Muscle of arm (tissue), 12 donors: Measurements from ENCODE around the gene CRYBG3. TPM values are rescaled to one million over a fixed set of nuclear protein-coding genes. Genes with fewer than 3 reads are reported as not detected.
A peak's percentile ranks its signal among the peaks of the same experiment; 100 is the strongest.
"Not testable (repeated sequence)": the region's sequence is repeated elsewhere in the genome, so short reads cannot be mapped to it uniquely, and the experiment has no call there.

ENCODE experiments used
- DNase-seq: peaks from one replicate; pipeline ENCODE4 v3.0.0-alpha.2; 2013
- polyA plus RNA-seq, 12 donors: library from polyadenylated mRNA; unstranded; fragments of 120-200 nt; gene quantifications; one replicate each; pipeline ENCODE4 v1.2.1, GENCODE V29; 2013; ENCODE audit not compliant: insufficient read length in 12 of 12

The CRYBG3 gene
- polyA plus RNA-seq, 12 donors: 20.0 to 32.6 (median 26.3) TPM; not detected in 1

DNA sequence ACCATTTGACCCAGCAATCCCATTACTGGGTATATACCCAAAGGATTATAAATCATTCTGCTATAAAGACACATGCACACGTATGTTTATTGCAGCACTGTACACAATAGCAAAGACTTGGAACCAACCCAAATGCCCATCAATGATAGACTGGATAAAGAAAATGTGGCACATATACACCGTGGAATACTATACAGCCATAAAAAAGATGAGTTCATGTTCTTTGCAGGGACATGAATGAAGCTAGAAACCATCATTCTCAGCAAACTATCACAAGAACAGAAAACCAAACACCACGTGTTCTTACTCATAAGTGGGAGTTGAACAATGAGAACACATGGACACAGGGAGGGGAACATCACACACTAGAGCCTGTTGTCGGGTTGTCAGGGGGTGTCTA lies 11.4 kb downstream of the CRYBG3 start:
- not testable (repeated sequence) for DNase-seq

DNA sequence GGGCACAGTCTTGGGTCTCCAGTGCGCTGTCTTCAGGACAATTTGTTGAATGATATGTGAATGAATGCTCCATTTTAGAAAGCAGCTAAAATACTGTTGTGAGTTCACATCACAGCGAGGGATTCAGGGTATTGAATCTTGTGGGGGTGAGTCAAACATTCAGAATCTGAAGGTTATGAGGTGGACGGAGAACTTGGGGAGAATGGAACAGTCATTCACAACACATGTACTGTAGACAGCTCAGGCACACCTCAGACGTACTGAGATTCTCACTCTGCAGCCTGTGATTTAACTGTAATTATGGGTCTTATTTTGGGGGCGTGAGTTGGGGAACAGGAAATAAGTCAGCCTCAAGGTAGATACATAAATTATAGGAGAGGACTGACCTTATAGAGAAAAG lies 13.9 kb downstream of the CRYBG3 start:
- no peak for DNase-seq

DNA sequence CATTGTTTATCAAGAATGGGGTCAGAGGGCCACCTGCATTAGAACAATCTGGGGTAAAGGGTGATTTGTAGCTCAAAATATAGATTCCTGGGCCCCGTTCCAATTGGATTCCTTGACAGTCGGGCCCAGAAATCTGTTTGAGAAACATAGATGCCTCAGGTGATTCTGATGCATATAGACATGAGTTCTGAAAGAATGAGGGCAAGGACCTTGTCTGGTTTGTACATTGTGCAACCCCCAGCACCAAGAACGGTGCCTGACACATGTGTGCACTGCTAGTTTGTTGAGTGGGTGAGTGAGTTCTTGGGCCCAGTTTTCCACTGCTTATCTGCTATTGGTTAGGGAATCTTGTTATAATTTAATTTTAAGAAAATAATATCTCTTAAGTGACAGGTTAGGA lies 16.6 kb downstream of the CRYBG3 start:
- no peak for DNase-seq

DNA sequence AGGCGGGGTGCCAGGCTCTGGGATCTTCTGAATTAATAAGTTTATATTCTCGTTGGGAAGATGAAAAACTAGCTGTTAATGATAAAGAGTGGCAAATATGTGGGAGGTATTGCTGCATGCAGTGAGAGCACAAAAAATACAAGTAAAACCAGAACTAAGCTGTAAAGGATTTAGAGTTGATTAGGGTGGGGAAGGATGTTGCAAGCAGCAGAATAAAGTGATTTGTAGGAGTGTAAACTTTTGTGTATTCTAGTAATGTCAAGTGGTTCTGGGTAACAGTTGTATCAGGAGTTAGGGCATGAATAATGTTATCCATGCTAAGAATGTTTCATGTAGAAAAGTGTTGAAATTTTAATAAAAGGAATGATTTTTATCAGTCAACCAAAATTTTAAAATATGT lies 18.1 kb downstream of the CRYBG3 start:
- DNase-seq: no peak

DNA sequence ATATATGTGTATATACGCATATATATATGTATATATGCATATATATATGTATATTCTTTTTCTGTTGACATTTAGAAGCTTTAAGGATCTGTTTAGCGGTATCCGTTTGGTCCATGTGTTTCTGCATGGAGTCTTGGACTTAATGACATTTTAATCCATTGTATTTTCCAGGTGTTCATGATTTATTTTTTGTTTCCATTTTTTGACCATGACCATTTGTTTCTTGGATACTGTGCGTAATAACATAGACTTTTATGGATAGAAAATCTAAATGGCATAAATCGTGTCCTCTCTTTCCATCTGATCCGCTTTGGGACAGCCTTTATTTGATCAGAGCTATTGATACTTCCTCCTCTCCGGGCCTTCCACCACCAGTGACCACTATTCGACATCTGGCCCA lies 19.5 kb downstream of the CRYBG3 start:
- DNase-seq: no peak

DNA sequence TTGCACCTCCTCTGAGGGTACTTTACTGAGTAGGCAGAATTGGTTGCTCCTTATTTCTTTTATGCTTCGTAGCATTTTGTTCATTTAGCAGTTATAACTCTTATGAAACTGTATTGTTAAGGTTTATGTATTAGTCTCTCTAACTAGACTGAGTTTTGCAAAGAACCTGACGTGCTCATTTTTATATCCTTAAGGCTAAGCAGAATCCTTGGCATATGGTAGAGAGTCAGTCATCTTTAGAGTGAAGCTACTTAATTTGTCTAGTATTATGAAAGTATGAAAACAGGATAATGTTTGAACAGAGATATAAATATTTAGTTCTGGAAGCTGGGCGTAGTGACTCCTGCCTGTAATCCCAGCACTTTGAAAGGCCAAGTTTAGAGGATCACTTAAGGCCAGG lies 20.1 kb downstream of the CRYBG3 start:
- no peak for DNase-seq

DNA sequence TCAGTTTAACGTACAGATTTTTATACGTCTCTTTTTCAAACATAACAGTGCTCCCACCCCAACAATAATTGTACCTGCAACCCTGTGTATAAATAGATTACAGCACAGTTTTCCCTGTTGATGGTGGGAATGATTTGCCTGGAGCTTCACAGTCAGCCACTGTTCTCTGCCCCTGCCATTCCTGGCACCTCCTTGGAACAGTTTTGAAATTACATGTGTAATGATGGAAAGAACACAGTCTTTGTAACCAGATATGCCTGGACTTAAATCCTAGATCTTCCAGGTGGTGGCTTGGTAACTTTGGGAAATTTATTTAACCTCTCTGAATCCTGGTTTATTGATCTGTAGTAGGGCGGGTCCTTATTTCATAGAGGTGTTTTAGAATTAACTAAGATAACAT lies 27.0 kb downstream of the CRYBG3 start:
- no peak for DNase-seq

DNA sequence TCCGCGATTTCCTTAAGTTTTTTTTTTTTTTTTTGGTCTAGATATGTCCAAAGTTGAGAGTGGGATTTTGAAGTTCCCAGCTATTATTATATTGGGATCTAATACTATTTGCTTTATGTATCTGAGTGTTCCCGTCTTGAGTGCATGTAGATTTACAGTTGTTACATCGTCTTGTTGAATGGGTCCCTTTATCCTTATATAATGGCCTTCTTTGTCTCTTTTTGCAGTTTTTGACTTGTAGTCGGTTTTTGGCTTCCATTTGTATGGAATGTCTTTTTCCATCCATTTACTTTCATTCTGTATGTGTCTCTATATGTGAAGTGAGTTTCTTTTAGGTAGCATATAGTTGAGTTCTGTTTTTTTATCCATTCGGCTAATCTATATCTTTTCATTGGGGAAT lies 35.6 kb downstream of the CRYBG3 start:
- no peak for DNase-seq

DNA sequence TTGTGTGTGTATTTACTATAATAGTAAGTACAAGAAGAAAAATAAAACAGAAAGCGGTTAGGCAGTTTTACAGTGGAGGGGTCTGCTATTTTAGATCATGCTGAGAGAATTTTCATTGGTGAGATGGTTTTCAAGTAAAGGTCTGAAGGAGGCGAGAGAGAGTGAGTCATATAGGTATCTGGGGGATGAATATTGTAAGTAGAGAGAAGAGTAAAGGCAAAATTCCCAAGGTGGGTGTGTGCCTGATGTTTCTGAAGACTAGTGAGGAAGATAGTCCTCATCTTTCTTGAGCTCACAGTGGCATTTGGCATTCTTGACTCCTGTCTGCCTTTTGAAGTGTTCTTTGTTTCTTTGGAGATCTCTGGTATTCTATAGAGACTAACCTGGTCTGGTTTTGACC lies 38.6 kb downstream of the CRYBG3 start:
- no peak for DNase-seq

DNA sequence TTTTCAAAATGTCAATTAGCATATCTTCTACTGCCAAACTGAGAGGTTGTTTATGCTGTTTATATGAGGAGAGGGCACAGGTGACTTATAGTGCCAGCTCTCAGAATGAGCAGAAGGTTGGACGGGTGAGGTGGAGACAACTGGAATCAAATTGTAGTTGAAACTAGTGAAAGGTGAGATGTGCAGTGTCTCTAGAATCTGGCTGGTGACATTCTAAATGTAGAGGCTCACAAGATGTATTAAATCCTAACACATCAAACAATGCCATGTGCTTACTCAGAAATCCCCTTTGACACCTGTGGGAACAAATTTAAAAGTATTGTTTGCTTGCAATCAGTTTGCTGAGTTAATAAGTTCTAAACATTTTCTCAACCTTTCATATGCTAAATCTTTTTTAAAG lies 40.8 kb downstream of the CRYBG3 start:
- DNase-seq: no peak

DNA sequence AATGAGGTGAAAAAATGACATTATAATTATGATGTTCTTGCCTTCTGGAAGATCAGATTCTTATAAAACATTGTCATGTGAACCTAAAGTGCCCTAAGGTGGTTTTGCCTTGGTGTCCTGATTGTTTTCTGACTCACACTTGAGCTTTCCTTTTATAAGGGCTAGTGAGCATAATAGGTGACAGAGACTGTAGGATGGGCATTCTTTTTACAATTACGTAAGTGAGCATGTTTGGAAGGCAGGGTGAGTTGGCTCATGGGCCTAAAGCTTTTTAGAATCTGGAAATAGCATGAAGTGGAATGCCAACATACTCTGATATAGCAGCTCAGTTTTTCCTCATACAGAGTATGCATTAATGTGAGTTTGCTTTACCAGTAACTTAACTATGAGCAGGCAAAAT lies 41.2 kb downstream of the CRYBG3 start:
- no peak for DNase-seq

DNA sequence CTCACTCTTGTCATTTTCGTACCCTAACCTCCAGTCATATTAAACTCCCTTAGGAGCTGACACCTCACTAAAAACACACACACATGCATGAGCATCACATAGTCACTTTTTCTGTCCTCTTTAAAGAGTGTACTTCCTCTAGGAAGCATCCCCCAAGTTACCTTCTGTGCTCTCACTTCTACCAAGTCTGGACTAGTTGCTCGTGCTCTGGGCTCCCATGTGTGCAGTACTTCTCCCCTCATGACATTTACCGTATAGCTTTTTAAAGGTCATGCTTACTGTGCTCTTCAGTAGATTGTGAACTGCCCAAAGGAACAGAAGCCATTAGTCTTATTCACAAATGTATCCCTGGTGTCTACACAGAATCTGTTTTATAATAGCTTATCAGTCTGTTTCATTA lies 42.0 kb downstream of the CRYBG3 start:
- DNase-seq: no peak

DNA sequence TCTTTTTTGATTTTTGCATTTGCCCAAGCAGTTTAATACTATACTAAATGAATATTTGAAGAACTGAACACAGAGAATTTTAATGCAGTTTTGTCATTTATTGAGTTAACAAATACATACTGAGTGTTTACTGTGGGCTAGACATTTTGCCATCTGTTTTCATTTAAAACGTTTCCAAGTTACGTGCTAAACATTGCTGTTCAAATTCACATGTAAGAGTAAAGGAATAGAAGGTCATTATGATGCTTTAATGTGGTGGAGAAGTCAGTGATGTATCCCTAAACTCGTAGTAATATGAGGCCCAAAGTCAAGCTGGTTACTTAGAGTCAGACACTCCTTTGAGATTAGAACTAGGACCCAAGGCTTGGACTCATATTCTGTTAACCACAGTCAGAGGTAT lies 49.4 kb downstream of the CRYBG3 start:
- DNase-seq: peak; percentile 38

DNA sequence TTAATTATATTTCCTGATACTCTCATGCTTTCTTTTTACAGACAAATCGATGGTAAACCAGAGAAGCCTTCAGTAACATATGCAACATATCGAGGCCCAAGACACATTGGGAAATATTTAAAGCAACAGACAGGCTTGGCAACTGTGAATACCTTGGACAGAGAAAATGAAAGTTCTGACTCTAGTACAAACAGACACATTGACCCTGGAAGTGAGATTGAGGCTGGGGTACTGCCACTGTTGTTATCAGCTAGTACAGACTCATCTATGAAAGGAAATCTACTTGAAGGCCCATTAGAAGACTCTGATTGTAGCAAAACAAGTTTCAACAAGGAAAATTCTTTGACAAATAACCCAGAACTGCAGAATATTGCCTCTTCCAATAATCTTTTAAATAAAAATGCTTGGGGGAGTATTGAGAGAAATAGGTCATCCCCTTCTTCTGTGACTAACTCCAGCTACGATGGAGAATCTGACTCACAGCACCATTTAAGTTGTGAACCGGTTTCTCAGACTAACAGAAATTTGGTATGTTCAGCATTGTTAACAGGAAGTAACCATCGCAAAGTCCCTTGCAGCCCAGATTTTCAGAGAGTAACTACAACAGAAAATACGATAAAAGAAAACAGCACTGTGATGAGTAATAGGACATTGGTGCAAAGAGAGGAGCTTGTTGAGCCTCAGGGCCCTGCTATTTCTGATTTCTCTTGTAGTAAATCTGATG lies 50.2 kb downstream of the CRYBG3 start:
- DNase-seq: no peak

DNA sequence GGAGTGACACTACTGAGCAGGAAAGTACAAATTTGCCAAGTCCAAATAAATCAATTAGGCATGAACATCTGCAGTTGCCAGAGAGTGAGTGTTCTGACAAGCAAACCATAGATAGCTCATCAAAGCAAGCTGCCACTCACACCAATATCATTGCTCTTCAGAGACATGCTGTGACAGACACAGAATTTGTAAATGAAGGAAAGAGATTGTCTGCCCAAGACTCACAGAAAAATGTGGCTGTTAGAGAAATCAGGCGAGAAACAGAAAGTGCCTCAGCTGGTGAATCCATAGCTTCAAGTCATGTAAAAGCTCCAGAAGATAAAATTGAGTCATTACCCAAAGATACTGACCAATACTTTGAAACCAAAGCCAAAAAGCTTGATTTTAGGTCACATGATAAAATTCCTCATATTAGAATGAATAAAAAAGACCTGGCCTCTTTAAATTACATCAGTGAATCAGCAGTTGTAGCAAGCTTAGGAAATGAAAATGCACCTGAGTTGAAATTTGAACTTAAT lies 50.8 kb downstream of the CRYBG3 start:
- no peak for DNase-seq

DNA sequence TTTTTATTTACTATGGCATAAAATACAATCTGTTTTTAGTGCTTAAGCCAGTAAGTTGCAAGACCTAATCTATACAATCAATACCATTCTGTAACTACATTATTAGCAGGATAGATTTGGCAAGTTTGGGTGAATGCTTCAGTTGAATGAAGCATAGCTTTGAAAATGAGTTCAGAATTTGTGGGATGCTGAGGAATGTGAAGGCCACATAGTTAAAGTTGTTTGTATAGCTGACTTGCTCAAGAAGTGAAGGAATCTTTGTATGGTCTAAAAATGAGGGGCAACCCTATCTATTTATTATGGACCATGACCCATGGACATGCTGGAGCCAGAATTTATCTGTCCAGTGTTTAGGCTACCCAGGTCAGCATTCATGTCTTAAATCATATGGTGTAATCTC lies 58.5 kb downstream of the CRYBG3 start:
- DNase-seq: no peak

DNA sequence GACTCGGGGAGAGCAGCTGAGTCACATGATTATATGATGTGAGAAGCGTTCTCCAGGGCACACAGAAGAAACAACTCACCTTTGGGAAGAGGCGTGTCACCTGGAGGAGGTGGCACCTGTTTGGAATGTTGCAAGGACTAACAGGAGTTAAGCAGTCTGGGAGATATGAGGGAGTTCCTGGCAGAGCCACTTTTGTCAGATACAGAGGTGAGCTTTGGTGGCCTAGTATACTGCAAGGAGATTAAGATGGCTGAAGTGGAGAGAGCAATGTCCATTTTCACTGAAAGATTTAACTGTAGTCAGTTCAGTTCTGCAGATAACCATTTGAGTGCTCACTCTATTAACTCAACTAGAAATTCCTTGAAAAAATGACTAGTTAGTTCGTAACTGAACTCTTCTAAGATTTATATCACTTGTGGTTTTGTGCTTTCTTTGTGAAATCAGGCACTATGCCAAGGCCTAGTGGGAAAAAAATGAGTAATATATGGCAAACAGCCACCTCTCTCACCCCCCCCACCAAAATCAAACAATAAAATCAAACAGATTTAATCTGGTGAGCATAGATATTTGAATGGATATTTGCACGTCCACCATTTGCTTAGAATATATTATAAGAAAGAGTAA lies 61.3 kb downstream of the CRYBG3 start:
- no peak for DNase-seq

DNA sequence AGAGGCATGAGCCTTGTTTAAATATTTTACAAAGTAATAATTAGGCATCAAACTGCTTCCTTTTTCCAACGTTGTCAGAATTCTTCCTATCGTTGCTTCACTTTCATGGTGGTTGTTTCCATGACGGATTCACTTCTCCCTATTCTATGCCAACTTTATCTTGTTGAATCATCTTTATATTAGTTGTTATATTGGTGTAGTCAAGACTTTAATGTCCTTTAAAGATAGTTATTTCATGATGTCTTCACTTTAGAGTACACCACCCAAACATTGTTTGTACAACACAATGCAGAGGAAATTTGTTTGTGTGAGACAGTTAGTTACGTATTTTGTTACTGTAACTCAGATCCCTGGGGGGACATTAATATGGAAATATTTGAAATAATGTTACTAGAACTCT lies 61.9 kb downstream of the CRYBG3 start:
- DNase-seq: no peak

DNA sequence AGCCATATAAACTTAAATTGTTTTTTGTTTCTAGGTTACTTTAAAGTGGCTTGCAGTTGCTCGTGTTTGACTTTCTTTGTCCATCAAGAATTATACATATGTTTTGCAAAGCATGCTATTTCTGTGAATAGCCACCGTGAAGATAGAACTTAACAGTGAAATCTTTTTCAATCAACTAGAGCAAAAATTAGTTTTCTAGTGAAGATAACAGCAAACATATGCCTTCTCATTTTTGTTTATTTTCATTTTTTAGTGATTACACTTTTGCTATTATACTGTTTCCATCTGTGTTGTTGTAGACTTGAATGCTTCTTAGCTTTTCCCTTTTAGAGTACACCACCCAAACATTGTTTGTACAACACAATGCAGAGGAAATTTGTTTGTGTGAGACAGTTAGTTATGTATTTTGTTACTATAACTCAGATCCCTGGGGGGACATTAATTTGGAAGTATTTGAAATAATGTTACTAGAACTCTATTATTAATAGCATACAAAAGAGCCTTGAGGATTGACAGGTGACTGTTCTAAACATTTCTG lies 62.8 kb downstream of the CRYBG3 start:
- no peak for DNase-seq

DNA sequence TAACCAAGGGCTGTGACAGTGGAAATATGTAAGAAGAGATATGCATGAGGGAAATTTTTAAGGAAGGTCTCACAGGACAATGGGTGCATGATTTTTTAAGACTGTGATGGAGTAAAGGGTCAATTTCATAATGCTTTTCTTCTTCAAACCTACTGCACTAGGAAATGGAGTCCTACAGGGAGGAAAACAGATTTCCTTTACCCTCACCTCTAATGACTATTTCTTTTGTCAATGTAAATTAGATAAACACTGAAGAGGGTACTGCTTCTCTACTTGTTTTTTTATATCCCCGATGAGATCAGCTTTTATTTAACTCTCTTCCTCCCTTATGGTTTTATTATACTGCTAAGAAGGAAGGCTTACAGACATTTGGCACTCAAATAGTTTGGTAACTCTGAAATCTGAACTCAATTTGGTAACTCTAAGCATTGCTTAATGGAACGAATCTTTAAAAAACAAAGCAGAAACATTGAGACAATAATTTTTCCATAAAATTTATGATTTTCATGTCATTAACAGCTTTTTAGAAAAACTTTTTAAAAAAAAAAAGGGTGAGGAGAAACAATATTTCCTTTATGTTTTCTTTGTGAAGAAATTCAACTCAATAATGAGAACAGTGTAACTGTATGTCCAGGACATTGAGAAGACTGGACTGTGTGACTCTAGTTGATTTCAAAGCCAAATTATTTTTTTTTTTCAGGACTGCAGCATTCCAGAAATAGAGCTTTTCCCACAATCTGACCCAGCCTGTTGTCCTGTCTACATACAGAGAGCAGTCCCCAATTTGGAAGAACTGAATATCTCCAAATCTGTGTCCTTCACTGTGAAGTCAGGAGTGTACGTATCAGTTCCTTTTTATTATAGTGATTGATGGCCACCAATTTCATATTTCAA lies 64.4 kb downstream of the CRYBG3 start:
- no peak for DNase-seq

DNA sequence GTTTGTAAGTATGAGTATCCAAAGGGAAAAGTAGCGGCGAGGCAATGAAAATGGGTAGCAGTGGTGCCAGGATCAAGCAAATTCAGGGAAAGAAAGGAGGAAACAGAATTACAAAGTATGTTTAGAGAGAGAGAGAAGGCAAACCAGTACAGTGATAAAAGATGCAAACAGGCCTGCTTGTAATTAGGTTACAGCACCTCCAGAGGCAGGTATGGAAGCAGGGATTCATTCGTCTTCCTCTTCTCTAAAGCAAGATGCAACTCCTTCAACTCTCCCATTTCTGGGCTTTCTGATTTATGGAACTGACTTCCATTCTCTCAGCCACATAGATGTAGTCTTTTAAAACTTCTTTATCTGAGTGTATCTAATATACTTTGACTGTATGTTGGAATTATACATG lies 68.0 kb downstream of the CRYBG3 start:
- DNase-seq: no peak

DNA sequence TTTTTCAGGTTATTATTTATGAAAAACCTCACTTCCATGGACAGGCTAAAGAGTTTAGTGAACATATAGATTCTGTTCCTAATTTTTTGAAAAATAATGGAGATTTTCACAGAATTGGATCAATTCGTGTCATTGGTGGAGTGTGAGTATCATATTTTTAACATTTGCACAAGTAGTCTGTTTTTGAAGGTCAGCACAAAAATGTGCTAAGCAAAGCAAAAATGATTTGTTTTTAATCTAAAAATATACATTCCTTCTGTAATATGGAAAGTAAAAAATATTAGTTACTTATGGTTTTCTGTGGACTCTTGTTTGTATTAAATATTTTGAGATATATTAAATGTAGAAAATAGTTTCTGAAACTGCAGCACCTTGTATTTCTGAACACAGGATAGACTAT lies 71.0 kb downstream of the CRYBG3 start:
- no peak for DNase-seq
